Measurements from ENCODE around the gene RBM38. TPM values are rescaled to one million over a fixed set of nuclear protein-coding genes. Genes with fewer than 3 reads are reported as not detected.

The RBM38 gene
- total and polyA plus RNA-seq, 10 of the 15 experiments (the other 5 are each of a cell fraction or from before 2014, with no cell fraction given): 0.32 to 118 (median 25.2) TPM

DNA sequence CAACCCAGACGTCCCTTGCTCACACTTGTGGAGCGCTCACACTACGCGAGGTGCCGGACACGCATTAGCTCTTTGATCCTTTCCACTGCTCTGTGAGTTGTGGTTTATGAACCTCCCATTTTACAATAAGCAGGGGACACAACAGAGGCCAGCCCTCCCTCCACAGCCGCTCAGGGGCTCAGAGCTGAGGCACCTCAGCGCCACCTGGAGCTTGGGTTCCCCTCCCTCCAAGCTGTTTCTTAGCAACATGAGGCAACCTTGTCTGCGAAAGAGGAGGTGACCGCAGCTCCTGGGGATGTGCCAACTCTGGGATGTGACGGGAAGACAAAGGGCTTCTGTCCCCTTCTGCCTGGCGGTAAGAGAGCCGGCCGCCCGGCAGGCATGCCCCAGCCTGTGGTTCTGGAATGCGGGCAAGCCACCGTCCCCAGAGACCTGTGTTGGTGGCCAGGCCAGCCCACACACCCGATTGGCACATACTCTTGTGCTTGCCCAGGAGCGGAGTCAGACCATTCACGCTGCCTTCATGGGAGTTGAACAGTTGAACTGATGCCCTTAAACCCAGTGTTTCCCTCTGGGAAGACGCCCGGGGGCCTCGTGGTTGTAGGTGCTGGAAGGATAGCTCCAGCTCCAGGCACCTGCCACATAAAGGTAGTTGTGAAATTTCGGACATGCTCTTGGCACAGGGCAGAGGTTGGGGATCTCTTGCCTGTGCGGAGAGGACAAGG, 44.5 kb downstream of the RBM38 start:
- DNase-seq (ENCODE audit: low read depth, low spot score) (no peak), ATAC-seq (no peak), FAIRE-seq (peak; percentile 62)
- H3K27ac ChIP-seq (ENCODE audit: control insufficient read depth, insufficient read depth): no peak overlapping the region
- H3K36me3 ChIP-seq (ENCODE audit: control insufficient read depth in 2 of 2, insufficient read depth in 2 of 2, low read length in 1 of 2): no peaks in the 10 kb centered on the region
- no peak overlapping the region for H3K9ac ChIP-seq (ENCODE audit: control insufficient read depth, insufficient read depth, low read length)
- in situ Hi-C loops (cut with MboI) (no loop called here), intact Hi-C loops (cut with micrococcal nuclease; ENCODE audit: unreplicated experiment) (no loop called here)
- ChIA-PET SMC1A (ENCODE audit: uncharacterized antibody, unreplicated experiment) (interaction anchor here (0.7 to 2.1 kb wide), 5 partner anchors 12 to 38 kb away, joined by 3 to 6 read pairs (median 5); no protein-coding TSS in a partner anchor), RAD21 (ENCODE audit: unreplicated experiment) (interaction anchor here (0.7 to 1.8 kb wide), 6 partner anchors 9 to 54 kb away, joined by 3 to 11 read pairs (median 4); no protein-coding TSS in a partner anchor), CTCF (interaction anchor here (0.7 to 2.2 kb wide), 9 partner anchors 15 to 183 kb away, joined by 3 to 15 read pairs (median 3); no protein-coding TSS in a partner anchor), POLR2A (interaction anchor here (3.5 kb wide), 1 partner anchor 38 kb away, joined by 20 read pairs; no protein-coding TSS in a partner anchor)
- peaks cover 35% of the 10 kb centered on the region for H3K4me1 ChIP-seq (ENCODE audit: control insufficient read depth, insufficient read depth, low read length)
- no peaks in the 10 kb centered on the region; the same call in 2 of the 3 replicates for H3K9me3 ChIP-seq (replicated peaks; ENCODE audit: control insufficient read depth, insufficient read depth, low read length)
- no peak overlapping the region for H3K4me3 ChIP-seq
- no TSS peak for BruUV-seq (replicated peaks)
- WGBS (ENCODE audit: insufficient coverage, insufficient replicate concordance, low lambda C conversion rate, missing lambda C conversion rate): 70% methylated on average over 25 of the region's 25 CpGs
- H3K79me2 ChIP-seq (ENCODE audit: control insufficient read depth, insufficient read depth, low read length): no peaks in the 10 kb centered on the region
- H4K20me1 ChIP-seq (ENCODE audit: control insufficient read depth, insufficient read depth): no peaks in the 10 kb centered on the region
- H3K4me2 ChIP-seq (ENCODE audit: control insufficient read depth, insufficient read depth): peak overlapping the region; percentile 30; the same call in 1 of the 2 replicates
- H3K27me3 ChIP-seq (replicated peaks in 1 of 2; ENCODE audit: control insufficient read depth in 2 of 2, insufficient read depth in 2 of 2, low read length in 1 of 2): no peaks in the 10 kb centered on the region
- peak overlapping the region; percentile 13; the same call in 1 of the 2 replicates for H2AFZ ChIP-seq (ENCODE audit: control insufficient read depth, low read depth, low read length)
- TF ChIP-seq EED (IDR thresholded peaks at IDR 0.05; ENCODE audit: low read depth) (peak; percentile 55; the same call in 1 of the 2 replicates), RUNX3 (IDR thresholded peaks at IDR 0.05; ENCODE audit: low read length) (peak; percentile 42; the same call in 1 of the 2 replicates), SMARCA5 (IDR thresholded peaks at IDR 0.05) (no peak), EP300 (IDR thresholded peaks at IDR 0.05; ENCODE audit: borderline replicate concordance in 1 of 2, control insufficient read depth in 1 of 2, low read depth in 2 of 2, low read length in 2 of 2) (no peak), TBL1XR1 (IDR thresholded peaks at IDR 0.05; ENCODE audit: low read depth, low read length) (no peak), MEF2B (IDR thresholded peaks at IDR 0.05; ENCODE audit: partially characterized antibody, poor library complexity, severe bottlenecking) (peak; percentile 35), IKZF1 (conservative IDR thresholded peaks at IDR 0.05) (peak; percentile 49), TCF12 (IDR thresholded peaks at IDR 0.05; ENCODE audit: low read depth, low read length) (no peak), CBX5 (IDR thresholded peaks at IDR 0.05; ENCODE audit: low read depth) (no peak), MTA2 (IDR thresholded peaks at IDR 0.05; ENCODE audit: low read depth) (no peak), RAD21 (IDR thresholded peaks at IDR 0.05; ENCODE audit: insufficient read depth, low read depth, low read length) (peak; percentile 25; the same call in 1 of the 2 replicates), NR2F1 (conservative IDR thresholded peaks at IDR 0.05) (no peak)
- TF ChIP-seq, protein P1, sequence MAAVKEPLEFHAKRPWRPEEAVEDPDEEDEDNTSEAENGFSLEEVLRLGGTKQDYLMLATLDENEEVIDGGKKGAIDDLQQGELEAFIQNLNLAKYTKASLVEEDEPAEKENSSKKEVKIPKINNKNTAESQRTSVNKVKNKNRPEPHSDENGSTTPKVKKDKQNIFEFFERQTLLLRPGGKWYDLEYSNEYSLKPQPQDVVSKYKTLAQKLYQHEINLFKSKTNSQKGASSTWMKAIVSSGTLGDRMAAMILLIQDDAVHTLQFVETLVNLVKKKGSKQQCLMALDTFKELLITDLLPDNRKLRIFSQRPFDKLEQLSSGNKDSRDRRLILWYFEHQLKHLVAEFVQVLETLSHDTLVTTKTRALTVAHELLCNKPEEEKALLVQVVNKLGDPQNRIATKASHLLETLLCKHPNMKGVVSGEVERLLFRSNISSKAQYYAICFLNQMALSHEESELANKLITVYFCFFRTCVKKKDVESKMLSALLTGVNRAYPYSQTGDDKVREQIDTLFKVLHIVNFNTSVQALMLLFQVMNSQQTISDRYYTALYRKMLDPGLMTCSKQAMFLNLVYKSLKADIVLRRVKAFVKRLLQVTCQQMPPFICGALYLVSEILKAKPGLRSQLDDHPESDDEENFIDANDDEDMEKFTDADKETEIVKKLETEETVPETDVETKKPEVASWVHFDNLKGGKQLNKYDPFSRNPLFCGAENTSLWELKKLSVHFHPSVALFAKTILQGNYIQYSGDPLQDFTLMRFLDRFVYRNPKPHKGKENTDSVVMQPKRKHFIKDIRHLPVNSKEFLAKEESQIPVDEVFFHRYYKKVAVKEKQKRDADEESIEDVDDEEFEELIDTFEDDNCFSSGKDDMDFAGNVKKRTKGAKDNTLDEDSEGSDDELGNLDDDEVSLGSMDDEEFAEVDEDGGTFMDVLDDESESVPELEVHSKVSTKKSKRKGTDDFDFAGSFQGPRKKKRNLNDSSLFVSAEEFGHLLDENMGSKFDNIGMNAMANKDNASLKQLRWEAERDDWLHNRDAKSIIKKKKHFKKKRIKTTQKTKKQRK (IDR thresholded peaks at IDR 0.05; ENCODE audit: low read depth, low read length): no peak
- TF ChIP-seq, protein P2, sequence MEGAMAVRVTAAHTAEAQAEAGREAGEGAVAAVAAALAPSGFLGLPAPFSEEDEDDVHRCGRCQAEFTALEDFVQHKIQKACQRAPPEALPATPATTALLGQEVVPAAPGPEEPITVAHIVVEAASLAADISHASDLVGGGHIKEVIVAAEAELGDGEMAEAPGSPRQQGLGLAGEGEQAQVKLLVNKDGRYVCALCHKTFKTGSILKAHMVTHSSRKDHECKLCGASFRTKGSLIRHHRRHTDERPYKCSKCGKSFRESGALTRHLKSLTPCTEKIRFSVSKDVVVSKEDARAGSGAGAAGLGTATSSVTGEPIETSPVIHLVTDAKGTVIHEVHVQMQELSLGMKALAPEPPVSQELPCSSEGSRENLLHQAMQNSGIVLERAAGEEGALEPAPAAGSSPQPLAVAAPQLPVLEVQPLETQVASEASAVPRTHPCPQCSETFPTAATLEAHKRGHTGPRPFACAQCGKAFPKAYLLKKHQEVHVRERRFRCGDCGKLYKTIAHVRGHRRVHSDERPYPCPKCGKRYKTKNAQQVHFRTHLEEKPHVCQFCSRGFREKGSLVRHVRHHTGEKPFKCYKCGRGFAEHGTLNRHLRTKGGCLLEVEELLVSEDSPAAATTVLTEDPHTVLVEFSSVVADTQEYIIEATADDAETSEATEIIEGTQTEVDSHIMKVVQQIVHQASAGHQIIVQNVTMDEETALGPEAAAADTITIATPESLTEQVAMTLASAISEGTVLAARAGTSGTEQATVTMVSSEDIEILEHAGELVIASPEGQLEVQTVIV (IDR thresholded peaks at IDR 0.05; ENCODE audit: borderline replicate concordance, partially characterized antibody): no peak
- TF ChIP-seq, protein P3, sequence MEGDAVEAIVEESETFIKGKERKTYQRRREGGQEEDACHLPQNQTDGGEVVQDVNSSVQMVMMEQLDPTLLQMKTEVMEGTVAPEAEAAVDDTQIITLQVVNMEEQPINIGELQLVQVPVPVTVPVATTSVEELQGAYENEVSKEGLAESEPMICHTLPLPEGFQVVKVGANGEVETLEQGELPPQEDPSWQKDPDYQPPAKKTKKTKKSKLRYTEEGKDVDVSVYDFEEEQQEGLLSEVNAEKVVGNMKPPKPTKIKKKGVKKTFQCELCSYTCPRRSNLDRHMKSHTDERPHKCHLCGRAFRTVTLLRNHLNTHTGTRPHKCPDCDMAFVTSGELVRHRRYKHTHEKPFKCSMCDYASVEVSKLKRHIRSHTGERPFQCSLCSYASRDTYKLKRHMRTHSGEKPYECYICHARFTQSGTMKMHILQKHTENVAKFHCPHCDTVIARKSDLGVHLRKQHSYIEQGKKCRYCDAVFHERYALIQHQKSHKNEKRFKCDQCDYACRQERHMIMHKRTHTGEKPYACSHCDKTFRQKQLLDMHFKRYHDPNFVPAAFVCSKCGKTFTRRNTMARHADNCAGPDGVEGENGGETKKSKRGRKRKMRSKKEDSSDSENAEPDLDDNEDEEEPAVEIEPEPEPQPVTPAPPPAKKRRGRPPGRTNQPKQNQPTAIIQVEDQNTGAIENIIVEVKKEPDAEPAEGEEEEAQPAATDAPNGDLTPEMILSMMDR (IDR thresholded peaks at IDR 0.05 in 2 of 3, conservative IDR thresholded peaks at IDR 0.05 in 1 of 3; ENCODE audit: control insufficient read depth in 2 of 3, extremely low read depth in 1 of 3, insufficient read depth in 1 of 3, low read depth in 3 of 3, low read length in 3 of 3): peak in 1 of 3 experiments; percentile 7; a peak in 1 of 6 replicates

Measured in GM12878 (cell line).